Activated effector memory CD4-positive, alpha-beta T cell treated with anti-CD3 and anti-CD28 coated beads, Interleukin-2, amount 50 U/mL, for 16 hours (primary cell): ENCODE data around the gene GUF1.
A peak's percentile ranks its signal among the peaks of the same experiment; 100 is the strongest.
"Not testable (repeated sequence)": the region's sequence is repeated elsewhere in the genome, so short reads cannot be mapped to it uniquely, and the experiment has no call there.

ENCODE experiments used
- DNase-seq: peaks from one replicate; pipeline ENCODE4 v3.0.0-alpha.2; 2020

GUF1 gene

DNA sequence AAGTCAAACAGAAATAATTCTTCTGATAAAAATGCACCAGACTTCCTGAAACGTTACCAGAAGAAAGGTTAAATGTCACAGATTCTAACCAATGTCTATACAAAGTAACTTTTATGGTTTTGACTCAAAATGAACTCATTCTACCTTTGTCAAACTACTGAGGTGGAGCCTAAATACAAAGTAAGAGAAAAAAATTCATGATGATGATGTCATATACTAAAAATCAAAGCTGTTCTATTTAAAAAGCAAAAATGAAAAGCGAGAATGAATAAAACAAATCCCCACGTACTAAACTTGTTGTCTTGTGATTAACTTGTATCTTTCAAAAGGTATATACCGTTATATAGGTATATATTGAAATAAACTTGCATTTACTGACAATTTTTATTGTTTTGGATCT lies 26.5 kb downstream of the GUF1 start:
- no peak for DNase-seq

DNA sequence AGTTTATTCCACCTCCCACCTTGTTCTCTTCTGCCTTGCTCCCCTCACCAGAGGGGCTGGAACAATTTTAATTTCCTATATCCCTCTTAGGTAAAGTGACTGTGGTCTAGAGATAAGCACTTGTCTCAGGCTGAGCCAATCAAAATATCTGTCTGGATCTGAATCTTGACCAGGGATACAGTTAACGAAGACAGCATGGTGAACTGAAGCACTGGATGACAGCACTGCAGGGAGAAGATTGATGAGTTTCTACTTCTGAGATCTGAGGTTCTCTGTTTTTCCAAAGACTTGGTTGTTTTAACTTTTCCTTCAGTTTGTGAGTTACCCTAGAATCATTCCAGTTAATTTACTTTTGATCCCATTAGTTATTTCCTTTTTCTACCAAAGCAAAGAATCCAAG lies 34.9 kb downstream of the GUF1 start:
- DNase-seq: no peak

DNA sequence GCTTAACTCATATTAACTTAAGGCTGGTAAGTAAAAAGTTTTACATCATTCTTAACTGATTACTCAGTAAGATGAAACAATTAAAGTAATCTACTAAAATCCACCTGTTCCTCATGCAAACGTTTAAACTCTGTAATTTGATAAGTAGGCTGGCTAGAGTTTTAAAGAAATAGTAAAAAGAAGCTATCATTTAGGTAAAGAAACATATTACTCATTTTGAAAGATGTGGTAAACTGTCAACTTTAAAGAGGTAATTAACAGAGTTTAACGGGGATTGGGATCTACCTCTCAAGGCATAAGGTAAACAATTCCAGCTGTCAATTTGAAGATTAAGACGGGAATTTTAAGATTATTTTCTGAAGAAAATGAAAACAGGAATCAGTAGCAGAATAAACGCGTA lies 38.4 kb downstream of the GUF1 start:
- DNase-seq: no peak

DNA sequence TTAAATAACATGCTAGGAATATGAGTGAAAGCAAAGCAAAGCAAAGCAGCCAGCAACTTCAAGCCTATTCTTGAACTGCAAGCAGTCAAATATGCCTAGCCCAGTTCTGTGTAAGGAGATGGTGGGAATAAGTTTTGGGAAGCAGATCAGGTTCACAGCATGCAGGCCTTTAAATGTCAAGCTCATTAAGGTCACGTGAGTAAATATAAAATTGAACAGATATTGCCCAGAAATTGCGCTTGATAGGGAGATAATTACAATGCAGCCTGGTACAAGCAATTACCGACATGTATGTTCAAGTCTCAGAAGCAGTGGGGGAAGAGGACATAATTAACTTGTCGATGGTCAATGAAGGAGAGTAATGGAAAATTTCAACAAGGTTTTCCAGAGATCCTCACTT lies 42.2 kb downstream of the GUF1 start:
- DNase-seq: no peak

DNA sequence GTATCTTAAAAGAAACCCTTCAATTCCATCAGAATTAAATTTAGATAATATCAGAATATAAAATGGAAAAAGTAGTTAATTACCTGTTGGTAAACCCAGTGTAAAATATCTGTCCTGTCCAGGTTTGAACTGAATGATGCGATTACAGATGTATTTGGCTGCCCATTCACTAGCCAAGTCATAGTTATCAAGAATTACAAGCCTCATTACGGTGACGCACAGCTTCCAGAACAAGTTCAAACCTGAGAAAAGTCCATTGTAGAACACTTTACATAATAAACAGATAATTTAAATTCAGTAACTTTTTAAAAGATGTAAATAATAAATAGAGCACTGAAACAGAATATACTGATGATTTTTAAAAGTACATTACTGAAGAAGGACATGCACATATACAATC lies 43.8 kb downstream of the GUF1 start:
- no peak for DNase-seq

DNA sequence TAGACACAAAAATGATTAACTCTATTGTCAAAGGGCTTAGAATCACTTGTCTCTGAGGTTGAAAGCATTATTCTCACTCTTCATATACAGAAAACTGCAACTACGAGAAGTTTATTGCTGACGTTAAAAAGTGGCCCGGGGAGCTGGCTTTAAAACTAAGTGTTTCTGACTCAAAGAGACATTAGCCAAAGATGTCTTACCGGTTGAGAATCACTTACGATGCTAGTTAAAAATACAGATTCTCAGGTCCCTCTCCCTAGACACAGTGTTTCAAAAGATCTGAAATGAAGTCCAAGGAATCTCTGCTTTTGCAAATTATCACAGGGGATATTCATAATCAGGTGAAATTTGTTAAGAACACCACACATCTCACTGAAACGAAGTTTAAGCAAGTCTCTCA lies 46.9 kb downstream of the GUF1 start:
- no peak for DNase-seq

DNA sequence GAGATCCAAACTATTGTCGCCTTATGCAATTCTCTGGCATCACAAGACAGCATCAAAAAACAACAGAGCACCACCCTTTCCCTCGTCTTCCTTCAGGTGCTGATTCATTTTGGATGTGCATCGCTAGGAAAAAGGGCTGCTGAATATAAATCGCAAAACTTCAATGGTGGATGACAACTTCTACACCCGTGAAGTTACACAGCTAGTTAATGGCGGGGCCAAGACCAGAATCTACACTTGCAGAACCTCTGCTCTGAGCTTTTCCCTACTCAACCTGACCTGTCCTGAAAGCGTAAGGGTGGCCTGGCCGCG lies 47.5 kb downstream of the GUF1 start:
- DNase-seq: no peak

DNA sequence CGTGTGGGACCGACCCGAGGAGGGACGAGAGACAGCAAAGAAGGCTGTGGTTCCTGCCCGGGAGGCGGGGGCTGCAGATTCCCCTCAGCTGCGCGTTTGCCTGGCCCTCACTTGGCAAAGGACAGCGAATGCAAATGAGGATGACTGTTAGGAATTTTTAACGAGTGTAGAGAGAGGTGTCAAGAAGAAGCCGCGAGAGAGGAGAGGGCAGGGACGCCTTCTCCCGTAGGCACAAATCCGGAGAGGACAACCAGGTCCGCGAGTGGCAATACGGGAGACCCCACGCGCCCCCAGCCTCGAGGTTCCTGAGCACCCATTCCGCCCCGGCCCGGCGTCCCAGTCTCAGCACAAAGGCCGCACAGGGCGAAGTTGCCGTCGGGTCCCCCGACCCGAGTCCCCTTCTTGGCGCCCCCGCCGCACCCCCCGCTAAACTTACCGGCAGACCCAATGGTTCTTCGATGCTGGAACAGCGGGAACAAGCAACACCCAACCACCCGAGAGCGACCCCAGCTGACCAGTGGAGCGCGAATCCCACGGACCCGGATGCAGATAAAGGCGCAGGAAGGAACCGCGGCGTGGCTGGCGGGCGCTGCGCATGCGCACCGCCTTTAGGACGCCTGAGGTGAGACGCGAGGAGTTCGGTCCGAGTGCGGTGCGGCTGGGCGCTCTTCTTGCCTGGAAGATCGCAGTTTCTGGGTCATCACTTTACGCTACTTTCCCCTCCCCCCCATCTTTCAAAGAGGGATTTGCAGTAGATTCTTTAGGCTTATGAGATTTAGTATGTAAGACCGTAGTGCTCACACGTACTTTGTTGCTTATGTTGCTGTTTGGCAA lies 48.0 kb downstream of the GUF1 start, which contains the start of gene GNPDA2:
TSS of gene GNPDA2 (minus strand) at position 519 of the 834 bp plus-strand sequence. CDS start 4,349 bp downstream, outside the sequence.
- peak; percentile 93 for DNase-seq

DNA sequence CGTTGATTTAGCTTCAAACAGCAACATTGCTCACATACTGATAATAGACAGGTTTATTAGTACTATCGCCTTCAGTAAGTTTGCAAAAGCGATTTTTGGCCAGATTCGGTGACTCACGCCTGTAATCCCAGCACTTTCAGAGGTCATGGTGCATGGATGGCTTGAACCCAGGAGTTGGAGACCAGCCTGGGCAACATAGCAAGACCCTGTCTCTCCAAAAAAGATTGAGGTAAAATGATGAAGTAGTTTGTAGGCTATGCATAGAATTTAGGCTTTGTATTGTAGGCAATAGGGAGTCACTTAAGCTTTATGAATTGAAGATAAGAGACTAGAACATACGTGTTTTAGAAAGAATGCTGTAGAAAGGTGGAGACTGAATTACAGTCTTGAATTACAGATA lies 49.3 kb downstream of the GUF1 start:
- DNase-seq: no peak

DNA sequence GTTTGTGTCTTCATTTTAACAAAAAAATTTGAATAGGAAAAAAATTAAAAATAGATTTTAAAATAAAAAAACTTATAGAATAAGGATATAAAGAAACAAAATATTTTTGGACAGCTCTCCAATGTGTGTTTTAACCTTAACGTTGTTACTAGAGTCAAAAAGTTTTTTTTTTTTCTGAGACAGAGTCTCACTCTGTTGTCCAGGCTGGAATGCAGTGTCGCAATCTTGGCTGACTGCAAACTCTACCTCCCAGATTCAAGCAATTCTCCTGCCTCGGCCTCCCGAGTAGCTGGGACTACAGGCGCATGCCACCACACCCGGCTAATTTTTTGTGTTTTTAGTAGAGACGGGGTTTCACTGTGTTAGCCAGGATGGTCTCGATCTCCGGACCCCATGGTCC lies 50.5 kb downstream of the GUF1 start:
- DNase-seq: not testable (repeated sequence)

DNA sequence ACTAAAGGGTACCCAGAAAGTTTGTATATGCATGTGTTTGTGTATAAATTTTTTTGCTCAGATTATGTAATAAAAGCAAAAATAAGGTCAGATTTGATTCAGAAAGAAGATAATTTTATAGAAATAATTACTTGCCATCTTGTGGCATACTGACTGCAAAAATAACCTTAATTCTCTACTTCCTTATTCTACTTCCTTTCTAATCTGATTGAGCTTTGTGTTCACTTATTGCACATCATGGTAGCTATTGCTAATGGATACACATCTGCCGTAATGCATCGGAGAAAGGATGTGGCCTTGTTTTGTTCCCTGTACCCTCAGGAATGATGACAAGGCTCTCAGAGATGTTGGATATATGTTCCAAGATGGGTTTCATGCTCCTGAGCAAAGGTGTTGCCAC lies 58.7 kb downstream of the GUF1 start:
- no peak for DNase-seq

DNA sequence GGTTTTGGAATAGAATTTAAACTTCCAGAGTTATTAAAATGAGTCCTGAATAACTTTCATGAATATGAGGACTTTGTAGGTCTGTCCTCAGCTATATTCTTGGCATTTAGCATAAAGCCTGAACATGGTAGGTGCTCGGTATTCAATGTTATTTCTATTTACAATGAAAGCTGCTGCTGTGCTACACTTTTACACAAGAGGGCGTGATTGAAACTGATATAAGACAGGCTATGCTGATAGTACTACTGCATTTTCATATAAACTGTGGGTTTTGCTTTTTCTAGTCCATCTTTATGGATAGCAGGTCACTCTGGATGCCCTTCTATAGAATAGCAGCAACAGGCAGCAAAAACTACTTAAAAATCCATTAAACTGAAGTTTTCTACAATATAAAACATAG lies 60.4 kb downstream of the GUF1 start:
- no peak for DNase-seq

DNA sequence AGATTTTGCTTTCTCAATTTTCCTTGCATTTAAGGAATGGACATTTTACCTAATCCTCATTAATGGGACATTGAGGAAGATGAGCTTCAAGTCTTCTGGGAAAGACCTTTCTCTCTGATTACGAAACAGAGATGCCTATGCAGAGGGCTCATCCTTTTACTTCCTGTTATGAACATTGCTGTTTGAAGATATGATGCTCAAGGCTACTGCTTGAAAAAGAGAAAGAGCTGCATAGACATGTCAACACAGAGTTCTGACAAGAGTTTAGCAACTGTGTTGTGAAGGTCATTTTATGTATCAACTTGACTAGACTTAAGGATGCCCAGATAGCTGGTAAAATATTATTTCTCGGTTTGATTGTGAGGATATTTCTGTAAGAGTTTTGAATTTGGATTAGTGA lies 62.0 kb downstream of the GUF1 start:
- DNase-seq: no peak
